ENCODE data around the gene TMEM164. TPM values are rescaled to one million over a fixed set of nuclear protein-coding genes. Genes with fewer than 3 reads are reported as not detected.

The TMEM164 gene
- total and polyA plus RNA-seq, 4 experiments from 2014 or later: 0.52 to 17.2 (median 9.9) TPM

GRCh38 chrX:110013968-110014367 is 11.1 kb downstream of the TMEM164 start:
- ChIA-PET CTCF (ENCODE audit: partially characterized antibody) (no interaction called here), POLR2A (ENCODE audit: partially characterized antibody) (interaction anchor here (1.9 kb wide), 1 partner anchor 11 kb away, joined by 6 read pairs; the partner anchor contains the start of gene TMEM164)
- H3K27ac Mint-ChIP-seq: no peak overlapping the region
- Histone ChIP-seq H3K36me3 (ENCODE audit: insufficient read depth, low read length) (no peaks in the 10 kb centered on the region), H3K4me1 (ENCODE audit: insufficient read depth, low read length) (no peaks in the 10 kb centered on the region), H3K27me3 (ENCODE audit: insufficient read depth, low read length) (no peaks in the 10 kb centered on the region), H3K9me3 (ENCODE audit: control insufficient read depth in 1 of 2, low read length in 2 of 2) (no peaks in the 10 kb centered on the region), H3K27ac (ENCODE audit: low read depth, low read length) (no peak overlapping the region), H3K4me3 (ENCODE audit: low read length in 2 of 2) (no peak overlapping the region)
- intact Hi-C loops (cut with micrococcal nuclease): no loop called here
- DNase-seq: no peak
- H3K9me3 Mint-ChIP-seq: no peaks in the 10 kb centered on the region
- H3K4me1 Mint-ChIP-seq: peaks cover 4 to 14% (median 8%) of the 10 kb centered on the region in 4 donors
- H3K4me3 Mint-ChIP-seq: no peak overlapping the region
- peaks cover 29 to 34% of the 10 kb centered on the region in 2 donors for H3K36me3 Mint-ChIP-seq
- H3K27me3 Mint-ChIP-seq: no peaks in the 10 kb centered on the region

GRCh38 chrX:110015032-110015431 is 12.1 kb downstream of the TMEM164 start:
- no peak overlapping the region for H3K4me3 ChIP-seq (ENCODE audit: low read length in 2 of 2)
- peaks cover 26 to 34% of the 10 kb centered on the region in 2 donors for H3K36me3 Mint-ChIP-seq
- ChIA-PET POLR2A (ENCODE audit: partially characterized antibody) (interaction anchor here (1.9 kb wide), 1 partner anchor 12 kb away, joined by 6 read pairs; the partner anchor contains the start of gene TMEM164), CTCF (ENCODE audit: partially characterized antibody) (interaction anchor here (0.6 kb wide), 1 partner anchor 36 kb away, joined by 3 read pairs; no protein-coding TSS in a partner anchor)
- no peak overlapping the region for H3K27ac ChIP-seq (ENCODE audit: low read depth, low read length)
- H3K27me3 Mint-ChIP-seq: no peaks in the 10 kb centered on the region
- H3K4me1 Mint-ChIP-seq: peaks cover 2 to 12% (median 8%) of the 10 kb centered on the region in 4 donors
- H3K4me1 ChIP-seq (ENCODE audit: insufficient read depth, low read length): no peaks in the 10 kb centered on the region
- no peak overlapping the region for H3K27ac Mint-ChIP-seq
- DNase-seq: no peak
- H3K27me3 ChIP-seq (ENCODE audit: insufficient read depth, low read length): no peaks in the 10 kb centered on the region
- intact Hi-C loops (cut with micrococcal nuclease): no loop called here
- H3K9me3 ChIP-seq (ENCODE audit: control insufficient read depth in 1 of 2, low read length in 2 of 2): no peaks in the 10 kb centered on the region
- no peaks in the 10 kb centered on the region for H3K9me3 Mint-ChIP-seq
- no peak overlapping the region for H3K4me3 Mint-ChIP-seq
- H3K36me3 ChIP-seq (ENCODE audit: insufficient read depth, low read length): no peaks in the 10 kb centered on the region

GRCh38 chrX:110015915-110016314 is 13.0 kb downstream of the TMEM164 start:
- H3K27ac ChIP-seq (ENCODE audit: low read depth, low read length): no peak overlapping the region
- H3K9me3 ChIP-seq (ENCODE audit: control insufficient read depth in 1 of 2, low read length in 2 of 2): no peaks in the 10 kb centered on the region
- no peaks in the 10 kb centered on the region for H3K27me3 ChIP-seq (ENCODE audit: insufficient read depth, low read length)
- H3K9me3 Mint-ChIP-seq: no peaks in the 10 kb centered on the region
- no peak for DNase-seq
- ChIA-PET POLR2A (ENCODE audit: partially characterized antibody) (no interaction called here), CTCF (ENCODE audit: partially characterized antibody) (no interaction called here)
- intact Hi-C loops (cut with micrococcal nuclease): no loop called here
- H3K4me1 Mint-ChIP-seq: peaks cover 2 to 8% (median 7%) of the 10 kb centered on the region in 4 donors
- no peaks in the 10 kb centered on the region for H3K36me3 ChIP-seq (ENCODE audit: insufficient read depth, low read length)
- H3K4me3 ChIP-seq (ENCODE audit: low read length in 2 of 2): no peak overlapping the region
- peaks cover 23 to 26% of the 10 kb centered on the region in 2 donors for H3K36me3 Mint-ChIP-seq
- H3K27me3 Mint-ChIP-seq: no peaks in the 10 kb centered on the region
- no peak overlapping the region for H3K27ac Mint-ChIP-seq
- H3K4me1 ChIP-seq (ENCODE audit: insufficient read depth, low read length): no peaks in the 10 kb centered on the region
- H3K4me3 Mint-ChIP-seq: no peak overlapping the region

GRCh38 chrX:110020536-110020935 is 17.6 kb downstream of the TMEM164 start:
- H3K27ac Mint-ChIP-seq: no peak overlapping the region
- intact Hi-C loops (cut with micrococcal nuclease): no loop called here
- POLR2A ChIA-PET (ENCODE audit: partially characterized antibody): no interaction called here

GRCh38 chrX:110021258-110022022 is 18.5 kb downstream of the TMEM164 start:
- H3K4me3 ChIP-seq (ENCODE audit: low read length in 2 of 2): no peak overlapping the region
- no peaks in the 10 kb centered on the region for H3K27me3 ChIP-seq (ENCODE audit: insufficient read depth, low read length)
- Mint-ChIP-seq H3K27me3 (no peaks in the 10 kb centered on the region), H3K4me3 (no peak overlapping the region), H3K9me3 (no peaks in the 10 kb centered on the region), H3K36me3 (peaks cover 0 to 24% of the 10 kb centered on the region in 2 donors), H3K27ac (no peak overlapping the region), H3K4me1 (peaks cover 2 to 10% (median 7%) of the 10 kb centered on the region in 4 donors)
- no peak overlapping the region for H3K27ac ChIP-seq (ENCODE audit: low read depth, low read length)
- H3K4me1 ChIP-seq (ENCODE audit: insufficient read depth, low read length): no peaks in the 10 kb centered on the region
- no peaks in the 10 kb centered on the region for H3K36me3 ChIP-seq (ENCODE audit: insufficient read depth, low read length)
- no peaks in the 10 kb centered on the region for H3K9me3 ChIP-seq (ENCODE audit: control insufficient read depth in 1 of 2, low read length in 2 of 2)
- intact Hi-C loops (cut with micrococcal nuclease): no loop called here
- POLR2A ChIA-PET (ENCODE audit: partially characterized antibody): no interaction called here
- CTCF ChIA-PET (ENCODE audit: partially characterized antibody): no interaction called here
- no peak for DNase-seq

More at GRCh38 chrX:110020536-110020935, 17.6 kb downstream of the TMEM164 start:
- H3K4me1 ChIP-seq (ENCODE audit: insufficient read depth, low read length): no peaks in the 10 kb centered on the region
- no peak for DNase-seq
- Mint-ChIP-seq H3K4me3 (no peak overlapping the region), H3K4me1 (peaks cover 0 to 6% (median 2%) of the 10 kb centered on the region in 4 donors), H3K9me3 (no peaks in the 10 kb centered on the region), H3K27me3 (no peaks in the 10 kb centered on the region), H3K36me3 (peaks cover 0 to 24% of the 10 kb centered on the region in 2 donors)
- CTCF ChIA-PET (ENCODE audit: partially characterized antibody): no interaction called here
- H3K4me3 ChIP-seq (ENCODE audit: low read length in 2 of 2): no peak overlapping the region
- H3K9me3 ChIP-seq (ENCODE audit: control insufficient read depth in 1 of 2, low read length in 2 of 2): no peaks in the 10 kb centered on the region
- H3K36me3 ChIP-seq (ENCODE audit: insufficient read depth, low read length): no peaks in the 10 kb centered on the region
- no peak overlapping the region for H3K27ac ChIP-seq (ENCODE audit: low read depth, low read length)
- no peaks in the 10 kb centered on the region for H3K27me3 ChIP-seq (ENCODE audit: insufficient read depth, low read length)

GRCh38 chrX:110022599-110023448 is 19.9 kb downstream of the TMEM164 start:
- Mint-ChIP-seq H3K9me3 (no peaks in the 10 kb centered on the region), H3K27me3 (no peaks in the 10 kb centered on the region), H3K4me3 (no peak overlapping the region), H3K27ac (peak overlapping the region in 1 of 7 donors; percentile 50), H3K4me1 (peaks cover 4 to 13% (median 10%) of the 10 kb centered on the region in 4 donors), H3K36me3 (peaks cover 0 to 21% of the 10 kb centered on the region in 2 donors)
- no peaks in the 10 kb centered on the region for H3K27me3 ChIP-seq (ENCODE audit: insufficient read depth, low read length)
- intact Hi-C loops (cut with micrococcal nuclease): no loop called here
- ChIA-PET POLR2A (ENCODE audit: partially characterized antibody) (no interaction called here), CTCF (ENCODE audit: partially characterized antibody) (no interaction called here)
- no peak overlapping the region for H3K27ac ChIP-seq (ENCODE audit: low read depth, low read length)
- no peak for DNase-seq
- H3K4me3 ChIP-seq (ENCODE audit: low read length in 2 of 2): no peak overlapping the region
- no peaks in the 10 kb centered on the region for H3K9me3 ChIP-seq (ENCODE audit: control insufficient read depth in 1 of 2, low read length in 2 of 2)
- no peaks in the 10 kb centered on the region for H3K36me3 ChIP-seq (ENCODE audit: insufficient read depth, low read length)
- H3K4me1 ChIP-seq (ENCODE audit: insufficient read depth, low read length): no peaks in the 10 kb centered on the region

- intact Hi-C loops (cut with micrococcal nuclease): no loop called here
- Histone ChIP-seq H3K9me3 (ENCODE audit: control insufficient read depth in 1 of 2, low read length in 2 of 2) (no peaks in the 10 kb centered on the region), H3K4me3 (ENCODE audit: low read length in 2 of 2) (no peak overlapping the region), H3K36me3 (ENCODE audit: insufficient read depth, low read length) (no peaks in the 10 kb centered on the region), H3K4me1 (ENCODE audit: insufficient read depth, low read length) (peaks cover 6% of the 10 kb centered on the region), H3K27ac (ENCODE audit: low read depth, low read length) (no peak overlapping the region), H3K27me3 (ENCODE audit: insufficient read depth, low read length) (no peaks in the 10 kb centered on the region)
- CTCF ChIA-PET (ENCODE audit: partially characterized antibody): no interaction called here
- Mint-ChIP-seq H3K9me3 (no peaks in the 10 kb centered on the region), H3K27me3 (no peaks in the 10 kb centered on the region), H3K36me3 (peaks cover 0 to 17% of the 10 kb centered on the region in 2 donors), H3K27ac (peak overlapping the region in 2 of 7 donors; percentile 1 to 75), H3K4me3 (no peak overlapping the region), H3K4me1 (peaks cover 9 to 26% (median 15%) of the 10 kb centered on the region in 4 donors)
- POLR2A ChIA-PET (ENCODE audit: partially characterized antibody): no interaction called here
- DNase-seq: no peak
Observed at GRCh38 chrX:110025395-110025794, 22.5 kb downstream of the TMEM164 start.

Measured in CD4-positive, alpha-beta memory T cell (primary cell).